Stimulated activated CD4-positive, alpha-beta T cell treated with anti-CD3 and anti-CD28 coated beads, Interleukin-1b, Interleukin-23, amount 100 ng/mL, for 1 hour (primary cell): ENCODE data around the gene ATAD2B.
"Not testable (repeated sequence)": the region's sequence is repeated elsewhere in the genome, so short reads cannot be mapped to it uniquely, and the experiment has no call there.

ENCODE experiments used
- DNase-seq, 2 donors: peaks; one replicate each; pipeline ENCODE4 v3.0.0-alpha.2; 2020; ENCODE audit warnings: low read depth in 2 of 2

Gene ATAD2B

GRCh38 chr2:23746141-23746863 lies 180.6 kb downstream of the ATAD2B start:
- no peak for DNase-seq

GRCh38 chr2:23745726-23746105 lies 181.2 kb downstream of the ATAD2B start:
- no peak for DNase-seq

GRCh38 chr2:23745068-23745725 lies 181.7 kb downstream of the ATAD2B start:
- DNase-seq, result no peak

- DNase-seq, result not testable (repeated sequence)
These were observed 190.1 kb downstream of the ATAD2B start for GRCh38 chr2:23736783-23737182.

- no peak for DNase-seq
These were observed 192.5 kb downstream of the ATAD2B start for GRCh38 chr2:23734416-23734815.

- DNase-seq, result not testable (repeated sequence)
These were observed 203.9 kb downstream of the ATAD2B start for GRCh38 chr2:23723029-23723428.

- no peak for DNase-seq
These were observed 204.7 kb downstream of the ATAD2B start for GRCh38 chr2:23722255-23722654.

- no peak for DNase-seq
These were observed 205.5 kb downstream of the ATAD2B start for GRCh38 chr2:23721454-23721826.

GRCh38 chr2:23720705-23721453 lies 206.0 kb downstream of the ATAD2B start:
- DNase-seq, result no peak

- no peak for DNase-seq
These were observed 207.2 kb downstream of the ATAD2B start for GRCh38 chr2:23719716-23720115.

GRCh38 chr2:23718931-23719700 lies 207.8 kb downstream of the ATAD2B start:
- no peak for DNase-seq

- DNase-seq, result no peak
These were observed 213.6 kb downstream of the ATAD2B start for GRCh38 chr2:23713351-23713750.

GRCh38 chr2:23712756-23713151 lies 214.2 kb downstream of the ATAD2B start:
- DNase-seq, result no peak

- no peak for DNase-seq
These were observed 214.8 kb downstream of the ATAD2B start for GRCh38 chr2:23711979-23712755.

- no peak for DNase-seq
These were observed 217.6 kb downstream of the ATAD2B start for GRCh38 chr2:23709311-23709710.

- no peak for DNase-seq
These were observed 218.2 kb downstream of the ATAD2B start for GRCh38 chr2:23708771-23709170.

GRCh38 chr2:23707096-23707495 lies 219.8 kb downstream of the ATAD2B start:
- DNase-seq, result no peak

- DNase-seq, result no peak
These were observed 220.3 kb downstream of the ATAD2B start for GRCh38 chr2:23706613-23707078.

GRCh38 chr2:23705771-23706612 lies 220.9 kb downstream of the ATAD2B start:
- DNase-seq, result no peak
